Fibroblast of the aortic adventitia (primary cell): Measurements from ENCODE around the gene GAB2. TPM values are rescaled to one million over a fixed set of nuclear protein-coding genes. Genes with fewer than 3 reads are reported as not detected.
A peak's percentile ranks its signal among the peaks of the same experiment; 100 is the strongest.

Experiments used
- DNase-seq: peaks from one replicate; pipeline ENCODE4 v3.0.0-alpha.2; 2010; ENCODE audit warnings: low read depth
- H3K4me3 ChIP-seq: 2 replicates; pipeline ENCODE4 v1.5.1; 2011; ENCODE audit warnings: low read depth, mild to moderate bottlenecking, control low read depth, low read length, moderate library complexity
- total RNA-seq: library from RNA; depleted of rRNA; stranded (reverse); fragments of >200 nt; gene quantifications from 2 replicates; pipeline ENCODE4 v1.2.3, GENCODE V29; 2012; ENCODE audit warnings: low replicate concordance
- TF ChIP-seq, protein P1 (sequence below): IDR thresholded peaks from 2 replicates; pipeline ENCODE4 v1.5.1; 2011; ENCODE audit warnings: mild to moderate bottlenecking, low read length, control low read depth, inconsistent platforms; ENCODE audit not compliant: insufficient read depth

The GAB2 gene
- total RNA-seq, 1 donor = 16.4 TPM

DNA sequence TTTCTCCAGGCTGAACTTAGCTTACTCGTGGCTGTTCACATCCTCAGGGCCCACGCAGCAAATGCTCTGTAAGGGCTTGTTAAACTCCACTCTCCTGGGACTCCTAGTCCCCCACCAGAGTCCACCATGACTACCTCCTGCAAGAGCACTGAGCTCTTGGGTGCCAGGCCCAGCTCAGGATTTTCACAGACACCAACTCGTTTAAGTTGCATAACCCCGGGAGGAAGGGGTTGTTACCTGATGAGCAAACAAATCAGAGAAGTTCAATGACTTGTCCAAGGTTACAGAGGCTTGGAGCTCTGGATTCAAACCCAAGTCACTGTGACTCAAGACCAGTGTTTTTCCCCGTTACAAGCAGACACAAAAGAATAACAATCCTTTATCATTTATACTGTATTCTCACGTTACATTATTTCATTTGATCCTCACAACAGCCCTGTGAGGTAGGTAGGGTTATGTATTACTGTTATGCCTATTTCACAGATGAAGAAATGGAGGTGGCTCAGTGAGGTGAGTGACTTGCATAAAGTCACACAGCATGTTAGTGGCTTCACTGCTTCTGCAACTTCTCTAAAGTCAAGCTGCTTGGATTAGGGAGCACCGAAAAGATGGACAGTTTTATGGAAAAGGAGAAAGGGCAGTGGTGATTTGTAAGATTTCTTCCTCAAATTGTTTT lies 246.6 kb downstream of the GAB2 start:
- no peak overlapping the region for H3K4me3 ChIP-seq
- TF ChIP-seq, protein P1, sequence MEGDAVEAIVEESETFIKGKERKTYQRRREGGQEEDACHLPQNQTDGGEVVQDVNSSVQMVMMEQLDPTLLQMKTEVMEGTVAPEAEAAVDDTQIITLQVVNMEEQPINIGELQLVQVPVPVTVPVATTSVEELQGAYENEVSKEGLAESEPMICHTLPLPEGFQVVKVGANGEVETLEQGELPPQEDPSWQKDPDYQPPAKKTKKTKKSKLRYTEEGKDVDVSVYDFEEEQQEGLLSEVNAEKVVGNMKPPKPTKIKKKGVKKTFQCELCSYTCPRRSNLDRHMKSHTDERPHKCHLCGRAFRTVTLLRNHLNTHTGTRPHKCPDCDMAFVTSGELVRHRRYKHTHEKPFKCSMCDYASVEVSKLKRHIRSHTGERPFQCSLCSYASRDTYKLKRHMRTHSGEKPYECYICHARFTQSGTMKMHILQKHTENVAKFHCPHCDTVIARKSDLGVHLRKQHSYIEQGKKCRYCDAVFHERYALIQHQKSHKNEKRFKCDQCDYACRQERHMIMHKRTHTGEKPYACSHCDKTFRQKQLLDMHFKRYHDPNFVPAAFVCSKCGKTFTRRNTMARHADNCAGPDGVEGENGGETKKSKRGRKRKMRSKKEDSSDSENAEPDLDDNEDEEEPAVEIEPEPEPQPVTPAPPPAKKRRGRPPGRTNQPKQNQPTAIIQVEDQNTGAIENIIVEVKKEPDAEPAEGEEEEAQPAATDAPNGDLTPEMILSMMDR = no peak
- no peak for DNase-seq

DNA sequence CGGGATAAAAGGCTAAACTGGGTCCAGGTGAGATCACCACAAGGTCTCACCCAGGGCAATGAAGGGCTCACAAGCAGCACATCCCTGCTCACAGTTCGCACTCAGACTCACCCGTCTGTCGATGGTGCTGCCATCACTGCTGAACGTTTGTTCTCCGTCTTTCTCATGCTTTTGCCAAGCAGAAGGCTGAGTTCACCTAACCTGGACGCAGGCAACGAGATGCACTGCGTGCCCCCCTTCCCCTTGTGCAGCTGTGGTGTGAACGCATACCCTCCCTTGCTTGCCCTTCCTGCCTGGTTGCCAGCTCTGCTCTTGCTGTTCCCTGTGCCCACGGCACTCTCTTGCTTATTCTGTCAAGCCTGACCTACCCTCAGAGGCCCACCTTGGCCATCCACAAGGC lies 247.2 kb downstream of the GAB2 start:
- TF ChIP-seq, protein P1 = no peak
- H3K4me3 ChIP-seq = no peak overlapping the region
- DNase-seq = no peak

DNA sequence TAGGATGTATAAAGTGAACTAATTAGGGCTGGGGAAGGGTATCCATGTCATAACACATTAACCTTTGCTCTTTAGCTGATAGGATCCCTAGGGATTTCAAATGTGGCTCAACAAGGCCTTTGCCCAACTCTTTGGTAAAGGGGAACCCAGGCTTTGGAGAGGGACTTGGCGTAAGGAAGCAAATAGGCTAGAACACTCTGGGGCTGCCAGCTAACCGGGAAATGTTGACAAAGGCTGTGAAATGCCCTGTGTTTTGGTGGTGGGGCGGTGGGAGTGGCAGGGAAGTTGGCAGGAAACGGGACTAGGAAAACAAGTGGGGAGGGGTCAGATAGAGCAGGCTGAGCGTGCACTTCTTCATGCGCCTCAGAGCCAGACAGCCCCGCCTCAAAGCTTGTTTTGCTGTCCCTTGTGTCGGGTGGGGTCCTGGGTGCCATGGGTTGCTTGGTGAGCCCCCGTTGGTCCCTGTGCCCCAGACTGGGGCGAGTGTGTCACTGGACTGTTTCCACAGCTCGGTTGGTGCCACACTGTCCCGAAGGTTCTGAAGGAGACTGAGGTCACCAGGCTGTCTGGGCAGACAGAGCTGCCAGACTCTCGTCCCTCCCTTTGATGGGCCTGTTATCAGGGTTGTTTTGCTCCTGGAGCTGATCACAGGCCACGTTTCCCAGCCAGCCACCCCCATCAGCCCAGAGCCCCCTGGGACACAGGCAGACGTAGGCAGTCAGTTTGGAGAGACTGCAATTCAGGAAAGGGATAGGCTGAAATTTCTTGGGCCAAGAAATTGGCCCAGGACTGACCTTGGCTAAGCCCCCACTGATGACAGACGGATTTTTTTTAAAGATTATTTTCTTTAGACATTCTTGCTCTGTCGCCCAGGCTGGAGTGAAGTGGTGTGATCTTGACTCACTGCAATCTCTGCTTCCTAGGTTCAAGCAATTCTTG lies 248.8 kb downstream of the GAB2 start:
- TF ChIP-seq, protein P1 = no peak
- no peak overlapping the region for H3K4me3 ChIP-seq
- peak; percentile 99 for DNase-seq

DNA sequence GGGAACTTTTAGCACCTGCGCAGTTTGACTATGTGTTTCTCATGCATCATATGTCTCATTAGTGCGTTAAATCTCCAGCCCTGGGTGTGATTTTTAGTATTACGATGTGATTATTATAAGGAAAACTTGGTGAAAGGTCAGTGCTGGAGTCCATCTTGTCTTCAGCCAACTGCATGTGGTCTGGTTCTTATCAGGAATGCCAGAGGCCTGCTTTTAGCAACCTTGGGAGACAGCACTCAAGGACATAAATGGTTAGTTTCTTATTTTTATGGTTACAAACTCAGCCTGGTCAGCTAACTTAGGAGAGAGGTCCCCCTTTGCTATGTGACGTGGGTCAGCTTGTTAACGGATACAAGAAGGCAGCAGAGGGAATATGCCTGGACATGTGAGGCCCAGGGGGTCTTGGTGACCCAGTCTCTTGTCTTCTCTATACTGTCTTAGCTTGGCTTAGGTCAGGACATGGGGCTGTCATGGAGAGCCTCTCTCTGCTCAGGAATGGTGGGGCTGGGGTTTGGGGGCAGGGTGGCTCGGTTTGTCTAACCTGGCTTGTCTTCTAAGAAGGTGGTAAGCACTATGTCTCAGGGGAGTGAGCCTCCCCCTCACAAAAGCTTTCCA lies 250.7 kb downstream of the GAB2 start:
- DNase-seq = peak; percentile 40
- TF ChIP-seq, protein P1 = no peak
- H3K4me3 ChIP-seq = no peak overlapping the region

Other genes starting within 250 kb of the GAB2 start
- gene KCTD21, start 229.2 kb downstream of the GAB2 start, total RNA-seq = 11.9 and 14.5 TPM in 2 replicates
- gene USP35, start 228.9 kb downstream of the GAB2 start, total RNA-seq = 10.2 and 32.2 TPM in 2 replicates
- 15.1 and 36.1 TPM in 2 replicates for gene NARS2, start 157.0 kb upstream of the GAB2 start, total RNA-seq